Tibial nerve (tissue), 4 donors: ENCODE data around the gene MSH6. TPM values are rescaled to one million over a fixed set of nuclear protein-coding genes. Genes with fewer than 3 reads are reported as not detected.
A peak's percentile ranks its signal among the peaks of the same experiment; 100 is the strongest.

ENCODE experiments used
- DNase-seq, 2 donors: peaks; one replicate each; pipeline ENCODE4 v3.0.0-alpha.2; 2019; ENCODE audit warnings: low spot score in 2 of 2
- H3K27ac ChIP-seq, 4 donors: fragments of 200-600 bp; sonication (generic) in 3 of 4; one replicate each; pipeline ENCODE4 v1.5.1; 2017 to 2019; ENCODE audit warnings: mild to moderate bottlenecking in 1 of 4
- H3K27me3 ChIP-seq, 2 donors: fragments of 200-600 bp; sonication (generic) in 1 of 2; one replicate each; pipeline versions ENCODE4 v1.5.1 to v1.6.0; 2017 to 2019
- H3K36me3 ChIP-seq, 3 donors: fragments of 200-600 bp; sonication (generic); one replicate each; pipeline ENCODE4 v1.5.1; 2018 to 2019
- H3K4me1 ChIP-seq, 4 donors: fragments of 200-600 bp; sonication (generic) in 3 of 4; one replicate each; pipeline ENCODE4 v1.5.1; 2017 to 2019
- H3K4me3 ChIP-seq, 4 donors: fragments of 200-600 bp; sonication (generic) in 3 of 4; one replicate each; pipeline ENCODE4 v1.5.1; 2017 to 2019; ENCODE audit warnings: mild to moderate bottlenecking in 1 of 4, moderate library complexity in 1 of 4
- H3K9me3 ChIP-seq, 4 donors: fragments of 200-600 bp; sonication (generic) in 3 of 4; one replicate each; pipeline ENCODE4 v1.5.1; 2017 to 2019
- EP300 ChIP-seq, 2 donors: sonication (generic); formaldehyde crosslinking; IDR thresholded peaks; one replicate each; pipeline ENCODE4 v1.6.1; 2017; ENCODE audit warnings: antibody characterized with exemption in 2 of 2, mild to moderate bottlenecking in 1 of 2
- POLR2A ChIP-seq, 2 donors: fragments of 450-650 bp; IDR thresholded peaks; one replicate each; pipeline ENCODE4 v1.6.1; 2017; ENCODE audit warnings: antibody characterized with exemption in 2 of 2, mild to moderate bottlenecking in 2 of 2, moderate library complexity in 2 of 2
- WGBS, 2 donors: methylation state at CpG; one replicate each; pipeline ENCODE4 v1.1.5; 2018; 5-methylcytosine and 5-hydroxymethylcytosine counted together
- total RNA-seq, 4 donors: library from RNA; depleted of rRNA; stranded (reverse); fragments of >200 nt; gene quantifications; one replicate each; pipeline ENCODE4 v1.1.0, GENCODE V29; 2016
- TF ChIP-seq, protein P1 (sequence below), 5 experiments: fragments of 200-600 bp in 3 of 5; fragments of 450-650 bp in 2 of 5; sonication (generic) in 3 of 5; IDR thresholded peaks; one replicate each; pipeline ENCODE4 v1.5.1; 2016 to 2019; ENCODE audit warnings: antibody characterized with exemption in 5 of 5, mild to moderate bottlenecking in 3 of 5, moderate library complexity in 2 of 5

Gene MSH6
- total RNA-seq, 4 donors from 2014 or later, result 32.1 to 43.5 (median 37.6) TPM

DNA sequence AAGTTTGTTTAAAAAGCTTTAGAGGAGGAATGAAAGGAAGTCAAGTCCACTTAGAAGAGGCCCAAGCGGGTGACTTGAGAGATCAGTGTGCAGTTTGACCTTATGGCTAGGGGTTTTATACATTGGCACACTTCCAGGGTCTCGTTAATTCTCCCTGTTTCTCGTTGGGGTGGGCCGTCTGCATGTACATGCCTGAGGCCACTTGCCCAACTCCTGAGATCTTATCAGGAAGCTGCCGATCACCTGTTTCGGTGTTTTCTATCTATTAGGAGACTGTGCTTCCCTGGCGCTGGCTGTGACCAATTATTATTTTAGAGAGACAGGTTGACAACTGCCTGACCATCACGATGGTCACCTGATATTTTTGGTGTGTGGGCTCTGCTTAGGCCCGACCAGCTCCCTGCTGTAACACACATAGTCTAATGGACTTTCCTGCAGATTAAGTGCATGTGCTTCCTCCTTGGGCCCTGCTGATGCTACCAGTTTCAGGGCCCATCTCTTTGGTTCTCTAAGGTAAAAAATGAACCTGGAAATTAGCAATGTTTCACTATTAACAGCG lies 31.0 kb upstream of the MSH6 start:
- H3K27me3 ChIP-seq, result no peaks in the 10 kb centered on the region
- no peaks in the 10 kb centered on the region for H3K36me3 ChIP-seq
- H3K4me3 ChIP-seq, result no peak overlapping the region
- TF ChIP-seq POLR2A (IDR thresholded peaks at IDR 0.05) (peak in 1 of 2 donors; percentile 0), EP300 (IDR thresholded peaks at IDR 0.05) (no peak)
- H3K4me1 ChIP-seq, result peaks cover 0 to 16% (median 12%) of the 10 kb centered on the region in 4 donors
- peaks cover 0 to 17% (median 2%) of the 10 kb centered on the region in 4 donors for H3K9me3 ChIP-seq
- 56 to 59% methylated on average over 10 of the region's 10 CpGs for WGBS, 2 donors
- peak overlapping the region; percentile 48 to 93 (median 71) for H3K27ac ChIP-seq
- DNase-seq, result no peak

DNA sequence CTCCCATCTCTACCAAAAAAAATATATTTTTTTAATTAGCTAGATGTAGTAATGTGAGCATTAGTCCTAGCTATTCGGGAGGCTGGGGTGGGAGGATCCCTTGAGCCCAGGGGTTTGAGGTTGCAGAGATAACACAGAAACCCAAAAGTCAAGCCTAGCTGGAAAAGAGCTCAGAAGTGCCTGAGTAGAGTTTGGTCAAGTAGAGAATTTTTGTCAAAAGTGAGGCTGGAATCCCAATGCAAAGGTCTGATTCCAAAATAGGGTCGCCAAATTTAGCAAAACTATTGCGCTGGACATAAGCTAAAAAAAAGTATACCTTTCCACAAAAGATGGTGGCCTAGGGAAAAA lies 15.5 kb upstream of the MSH6 start:
- Histone ChIP-seq H3K4me1 (peaks cover 0 to 7% (median 0%) of the 10 kb centered on the region in 4 donors), H3K4me3 (no peak overlapping the region), H3K36me3 (no peaks in the 10 kb centered on the region), H3K27me3 (no peaks in the 10 kb centered on the region), H3K27ac (peak overlapping the region in 1 of 4 donors; percentile 9), H3K9me3 (no peaks in the 10 kb centered on the region)
- WGBS, 2 donors, result 55 to 62% methylated on average over 3 of the region's 3 CpGs
- no peak for DNase-seq
- TF ChIP-seq EP300 (IDR thresholded peaks at IDR 0.05), result no peak
- TF ChIP-seq, protein P1, sequence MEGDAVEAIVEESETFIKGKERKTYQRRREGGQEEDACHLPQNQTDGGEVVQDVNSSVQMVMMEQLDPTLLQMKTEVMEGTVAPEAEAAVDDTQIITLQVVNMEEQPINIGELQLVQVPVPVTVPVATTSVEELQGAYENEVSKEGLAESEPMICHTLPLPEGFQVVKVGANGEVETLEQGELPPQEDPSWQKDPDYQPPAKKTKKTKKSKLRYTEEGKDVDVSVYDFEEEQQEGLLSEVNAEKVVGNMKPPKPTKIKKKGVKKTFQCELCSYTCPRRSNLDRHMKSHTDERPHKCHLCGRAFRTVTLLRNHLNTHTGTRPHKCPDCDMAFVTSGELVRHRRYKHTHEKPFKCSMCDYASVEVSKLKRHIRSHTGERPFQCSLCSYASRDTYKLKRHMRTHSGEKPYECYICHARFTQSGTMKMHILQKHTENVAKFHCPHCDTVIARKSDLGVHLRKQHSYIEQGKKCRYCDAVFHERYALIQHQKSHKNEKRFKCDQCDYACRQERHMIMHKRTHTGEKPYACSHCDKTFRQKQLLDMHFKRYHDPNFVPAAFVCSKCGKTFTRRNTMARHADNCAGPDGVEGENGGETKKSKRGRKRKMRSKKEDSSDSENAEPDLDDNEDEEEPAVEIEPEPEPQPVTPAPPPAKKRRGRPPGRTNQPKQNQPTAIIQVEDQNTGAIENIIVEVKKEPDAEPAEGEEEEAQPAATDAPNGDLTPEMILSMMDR (IDR thresholded peaks at IDR 0.05), result no peak
- no peak for TF ChIP-seq POLR2A (IDR thresholded peaks at IDR 0.05)

DNA sequence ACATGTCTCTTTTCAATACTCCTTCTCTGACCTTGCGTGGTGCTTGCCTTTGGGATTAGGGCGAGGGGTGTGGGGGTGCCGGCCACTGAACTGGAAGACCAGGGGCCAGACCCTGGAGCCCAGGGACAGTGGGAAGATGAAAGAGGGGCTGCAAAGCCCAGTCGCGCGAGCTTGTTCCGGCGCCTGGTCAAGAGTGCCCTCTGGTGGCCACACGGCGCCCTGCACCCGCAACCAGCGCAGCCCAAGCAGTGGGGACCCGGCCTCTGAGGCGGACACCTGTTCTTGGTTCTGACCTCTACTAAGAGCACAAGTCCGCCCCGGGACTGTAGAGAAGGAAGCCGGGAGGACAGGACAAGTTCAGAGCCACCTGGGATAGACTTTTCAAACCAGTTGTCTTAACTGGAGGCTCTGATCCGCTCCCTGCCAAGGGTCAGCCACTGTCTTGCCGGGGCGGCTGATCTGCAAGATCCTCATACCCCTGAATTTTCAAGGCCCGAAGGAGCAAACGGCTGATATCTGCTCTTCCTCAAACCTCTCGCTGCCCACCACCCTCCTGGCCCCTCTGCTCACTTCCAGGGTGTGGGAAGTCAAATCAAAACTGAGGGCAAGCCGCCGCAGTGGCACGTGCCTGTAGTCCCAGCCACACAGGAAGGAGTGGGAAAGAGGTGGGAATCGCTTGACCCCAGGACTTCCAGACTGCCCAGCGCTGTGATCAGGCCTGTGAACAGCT lies 14.9 kb upstream of the MSH6 start:
- Histone ChIP-seq H3K27ac (peak overlapping the region in 1 of 4 donors; percentile 9), H3K4me3 (no peak overlapping the region), H3K9me3 (no peaks in the 10 kb centered on the region), H3K27me3 (no peaks in the 10 kb centered on the region), H3K4me1 (peaks cover 0 to 7% (median 0%) of the 10 kb centered on the region in 4 donors), H3K36me3 (no peaks in the 10 kb centered on the region)
- DNase-seq, result peak; percentile 47 to 63
- 28 to 43% methylated on average over 20 to 26 of the region's 28 CpGs for WGBS, 2 donors
- no peak for TF ChIP-seq POLR2A (IDR thresholded peaks at IDR 0.05)
- TF ChIP-seq, protein P1 (IDR thresholded peaks at IDR 0.05), result peak; percentile 96 to 99 (median 98)
- no peak for TF ChIP-seq EP300 (IDR thresholded peaks at IDR 0.05)

DNA sequence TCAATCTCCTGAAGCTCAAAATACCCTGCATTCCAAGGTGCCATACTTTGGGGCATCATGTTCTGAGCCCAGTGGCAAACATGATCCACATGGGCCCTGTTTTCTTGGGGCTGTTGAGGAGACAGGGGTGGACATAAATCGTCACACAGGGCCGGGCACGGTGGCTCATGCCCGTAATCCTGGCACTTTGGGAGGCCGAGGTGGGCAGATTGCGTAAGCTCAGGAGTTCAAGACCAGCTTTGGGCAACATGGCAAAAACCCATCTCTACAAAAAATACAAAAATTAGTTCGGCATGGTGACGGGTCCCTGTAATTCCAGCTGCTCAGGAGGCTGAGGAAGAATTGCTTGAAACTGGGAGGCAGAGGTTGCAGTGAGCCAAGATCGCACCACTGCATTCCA lies 13.6 kb upstream of the MSH6 start:
- DNase-seq, result no peak
- Histone ChIP-seq H3K36me3 (no peaks in the 10 kb centered on the region), H3K9me3 (no peaks in the 10 kb centered on the region), H3K27me3 (no peaks in the 10 kb centered on the region), H3K4me1 (peaks cover 0 to 7% (median 0%) of the 10 kb centered on the region in 4 donors), H3K4me3 (no peak overlapping the region), H3K27ac (no peak overlapping the region)
- WGBS, 2 donors, result 95 to 96% methylated on average over 9 of the region's 9 CpGs
- TF ChIP-seq EP300 (IDR thresholded peaks at IDR 0.05), result no peak
- TF ChIP-seq, protein P1 (IDR thresholded peaks at IDR 0.05), result no peak
- no peak for TF ChIP-seq POLR2A (IDR thresholded peaks at IDR 0.05)

GRCh38 chr2:47771211-47771610 lies 11.7 kb upstream of the MSH6 start:
- no peaks in the 10 kb centered on the region for H3K27me3 ChIP-seq
- TF ChIP-seq POLR2A (IDR thresholded peaks at IDR 0.05) (no peak), EP300 (IDR thresholded peaks at IDR 0.05) (no peak)
- TF ChIP-seq, protein P1 (IDR thresholded peaks at IDR 0.05), result no peak

More at GRCh38 chr2:47771211-47771610, 11.7 kb upstream of the MSH6 start:
- no peak overlapping the region for H3K27ac ChIP-seq
- no peaks in the 10 kb centered on the region for H3K36me3 ChIP-seq
- H3K4me1 ChIP-seq, result peaks cover 0 to 7% (median 0%) of the 10 kb centered on the region in 4 donors
- no peaks in the 10 kb centered on the region for H3K9me3 ChIP-seq
- no peak overlapping the region for H3K4me3 ChIP-seq
- DNase-seq, result no peak
